ENCODE data around the gene SYTL2.

The SYTL2 gene

DNA sequence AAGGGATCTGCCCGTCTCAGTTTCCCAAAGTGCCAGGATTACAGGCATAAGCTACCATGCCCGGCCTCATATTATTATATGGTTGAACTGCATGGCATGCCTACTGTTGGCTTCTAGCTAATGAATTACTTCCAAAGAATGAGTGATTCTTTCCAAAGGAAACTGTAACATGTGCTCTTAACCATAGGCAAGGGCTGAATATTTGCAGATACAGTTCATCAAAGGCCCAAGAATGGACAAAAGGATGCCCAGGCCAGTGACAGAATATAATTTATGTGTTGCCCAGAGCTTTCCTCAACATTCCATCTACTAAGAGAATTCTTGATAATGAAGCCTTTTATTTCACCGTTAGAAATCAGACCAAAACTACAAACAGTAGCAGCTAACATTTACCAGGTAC is 98.0 kb downstream of the SYTL2 start:
- TF ChIP-seq, protein P1, sequence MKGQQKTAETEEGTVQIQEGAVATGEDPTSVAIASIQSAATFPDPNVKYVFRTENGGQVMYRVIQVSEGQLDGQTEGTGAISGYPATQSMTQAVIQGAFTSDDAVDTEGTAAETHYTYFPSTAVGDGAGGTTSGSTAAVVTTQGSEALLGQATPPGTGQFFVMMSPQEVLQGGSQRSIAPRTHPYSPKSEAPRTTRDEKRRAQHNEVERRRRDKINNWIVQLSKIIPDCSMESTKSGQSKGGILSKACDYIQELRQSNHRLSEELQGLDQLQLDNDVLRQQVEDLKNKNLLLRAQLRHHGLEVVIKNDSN (IDR thresholded peaks at IDR 0.05), result no peak
- TF ChIP-seq EGR1 (IDR thresholded peaks at IDR 0.05) (no peak), EP300 (IDR thresholded peaks at IDR 0.05; ENCODE audit: borderline replicate concordance) (no peak), YY1 (IDR thresholded peaks at IDR 0.05; ENCODE audit: low read depth) (no peak), CREB1 (IDR thresholded peaks at IDR 0.05; ENCODE audit: low read depth) (no peak), FOXM1 (IDR thresholded peaks at IDR 0.05; ENCODE audit: borderline replicate concordance, low read depth) (no peak), TCF12 (IDR thresholded peaks at IDR 0.05; ENCODE audit: low read depth) (no peak), ZBTB7A (IDR thresholded peaks at IDR 0.05; ENCODE audit: low read depth) (no peak), TEAD4 (IDR thresholded peaks at IDR 0.05) (no peak), TAF1 (IDR thresholded peaks at IDR 0.05; ENCODE audit: low read depth) (no peak), RAD21 (IDR thresholded peaks at IDR 0.05; ENCODE audit: low read depth) (no peak), NFIC (IDR thresholded peaks at IDR 0.05) (no peak), CEBPB (IDR thresholded peaks at IDR 0.05) (no peak)
- TF ChIP-seq, protein P2, sequence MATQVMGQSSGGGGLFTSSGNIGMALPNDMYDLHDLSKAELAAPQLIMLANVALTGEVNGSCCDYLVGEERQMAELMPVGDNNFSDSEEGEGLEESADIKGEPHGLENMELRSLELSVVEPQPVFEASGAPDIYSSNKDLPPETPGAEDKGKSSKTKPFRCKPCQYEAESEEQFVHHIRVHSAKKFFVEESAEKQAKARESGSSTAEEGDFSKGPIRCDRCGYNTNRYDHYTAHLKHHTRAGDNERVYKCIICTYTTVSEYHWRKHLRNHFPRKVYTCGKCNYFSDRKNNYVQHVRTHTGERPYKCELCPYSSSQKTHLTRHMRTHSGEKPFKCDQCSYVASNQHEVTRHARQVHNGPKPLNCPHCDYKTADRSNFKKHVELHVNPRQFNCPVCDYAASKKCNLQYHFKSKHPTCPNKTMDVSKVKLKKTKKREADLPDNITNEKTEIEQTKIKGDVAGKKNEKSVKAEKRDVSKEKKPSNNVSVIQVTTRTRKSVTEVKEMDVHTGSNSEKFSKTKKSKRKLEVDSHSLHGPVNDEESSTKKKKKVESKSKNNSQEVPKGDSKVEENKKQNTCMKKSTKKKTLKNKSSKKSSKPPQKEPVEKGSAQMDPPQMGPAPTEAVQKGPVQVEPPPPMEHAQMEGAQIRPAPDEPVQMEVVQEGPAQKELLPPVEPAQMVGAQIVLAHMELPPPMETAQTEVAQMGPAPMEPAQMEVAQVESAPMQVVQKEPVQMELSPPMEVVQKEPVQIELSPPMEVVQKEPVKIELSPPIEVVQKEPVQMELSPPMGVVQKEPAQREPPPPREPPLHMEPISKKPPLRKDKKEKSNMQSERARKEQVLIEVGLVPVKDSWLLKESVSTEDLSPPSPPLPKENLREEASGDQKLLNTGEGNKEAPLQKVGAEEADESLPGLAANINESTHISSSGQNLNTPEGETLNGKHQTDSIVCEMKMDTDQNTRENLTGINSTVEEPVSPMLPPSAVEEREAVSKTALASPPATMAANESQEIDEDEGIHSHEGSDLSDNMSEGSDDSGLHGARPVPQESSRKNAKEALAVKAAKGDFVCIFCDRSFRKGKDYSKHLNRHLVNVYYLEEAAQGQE (IDR thresholded peaks at IDR 0.05; ENCODE audit: low read depth), result no peak
- TF ChIP-seq, protein P3, sequence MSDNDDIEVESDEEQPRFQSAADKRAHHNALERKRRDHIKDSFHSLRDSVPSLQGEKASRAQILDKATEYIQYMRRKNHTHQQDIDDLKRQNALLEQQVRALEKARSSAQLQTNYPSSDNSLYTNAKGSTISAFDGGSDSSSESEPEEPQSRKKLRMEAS (IDR thresholded peaks at IDR 0.05), result no peak

DNA sequence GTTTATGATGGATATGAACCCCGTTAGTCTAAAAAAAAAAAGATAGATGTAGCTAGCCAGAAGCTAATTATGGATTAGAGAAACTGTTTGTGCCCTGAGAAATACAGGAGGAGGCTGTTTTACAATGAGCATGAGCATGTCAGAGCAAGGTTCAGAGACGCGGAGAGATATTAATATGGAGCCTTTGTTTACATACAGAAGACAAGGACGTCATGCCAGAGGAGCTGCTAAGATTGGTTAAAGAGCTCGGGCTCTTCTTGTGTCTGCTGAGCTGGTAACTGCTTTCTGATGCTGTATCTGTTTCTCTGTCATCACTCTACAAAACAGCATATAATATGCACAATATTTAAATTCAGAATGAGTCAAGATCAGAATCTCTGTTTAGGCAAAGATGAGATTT is 100.0 kb downstream of the SYTL2 start:
- TF ChIP-seq CEBPB (IDR thresholded peaks at IDR 0.05), result no peak

DNA sequence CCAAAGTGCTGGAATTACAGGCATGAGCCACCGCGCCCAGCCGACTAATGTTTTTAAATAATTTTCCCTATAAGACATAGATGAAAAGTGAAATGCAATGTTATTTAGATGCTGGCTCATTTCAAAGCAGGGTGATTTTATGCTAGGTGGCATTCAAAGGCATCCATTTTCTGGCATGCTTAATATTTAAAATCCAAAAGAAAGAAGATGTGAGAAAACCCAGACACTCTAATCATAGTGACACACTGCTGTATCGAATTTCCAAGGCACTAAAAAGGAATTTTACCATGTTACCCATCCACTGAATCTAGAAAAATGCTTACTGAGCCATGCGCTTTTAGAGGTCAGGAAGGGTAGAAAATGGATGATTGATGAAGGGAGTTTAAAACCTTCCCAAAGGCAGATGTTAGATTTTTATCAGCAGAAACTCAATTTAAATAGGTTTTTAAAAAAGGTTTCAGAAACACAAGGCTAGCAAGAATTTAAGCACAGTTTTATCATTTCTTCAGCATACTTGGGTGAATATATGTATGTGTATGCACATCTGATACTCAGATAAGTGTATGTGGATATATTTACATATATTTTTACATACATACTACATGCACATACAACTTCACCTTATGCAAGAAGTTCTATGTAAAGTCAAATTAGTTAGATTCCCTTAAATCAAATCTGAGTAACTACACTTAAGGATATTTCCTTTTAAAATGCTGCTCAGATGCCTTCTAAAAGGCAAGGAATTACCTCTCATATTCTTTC is 100.8 kb downstream of the SYTL2 start:
- no peak for TF ChIP-seq TCF12 (IDR thresholded peaks at IDR 0.05; ENCODE audit: low read depth)
- TF ChIP-seq, protein P3 (IDR thresholded peaks at IDR 0.05), result no peak

DNA sequence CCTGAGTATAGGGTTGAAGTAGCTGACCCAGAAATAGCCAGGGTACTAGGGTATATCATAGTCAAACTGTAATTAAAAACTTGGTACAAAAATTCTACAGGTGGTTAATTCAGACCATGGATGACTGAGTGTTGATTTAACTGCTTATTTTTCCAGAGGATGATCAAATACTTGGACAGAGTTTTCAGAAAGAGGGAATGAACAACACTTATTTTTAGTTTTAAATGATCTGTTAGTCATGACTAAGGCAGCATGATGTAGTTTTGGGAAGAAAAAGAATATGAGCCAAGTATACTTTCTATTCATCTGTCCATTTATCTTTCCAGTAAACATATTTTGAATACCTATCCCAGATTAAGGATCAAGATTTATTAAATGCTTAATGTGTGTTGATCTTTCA is 105.1 kb downstream of the SYTL2 start:
- TF ChIP-seq RAD21 (IDR thresholded peaks at IDR 0.05; ENCODE audit: low read depth), result no peak

DNA sequence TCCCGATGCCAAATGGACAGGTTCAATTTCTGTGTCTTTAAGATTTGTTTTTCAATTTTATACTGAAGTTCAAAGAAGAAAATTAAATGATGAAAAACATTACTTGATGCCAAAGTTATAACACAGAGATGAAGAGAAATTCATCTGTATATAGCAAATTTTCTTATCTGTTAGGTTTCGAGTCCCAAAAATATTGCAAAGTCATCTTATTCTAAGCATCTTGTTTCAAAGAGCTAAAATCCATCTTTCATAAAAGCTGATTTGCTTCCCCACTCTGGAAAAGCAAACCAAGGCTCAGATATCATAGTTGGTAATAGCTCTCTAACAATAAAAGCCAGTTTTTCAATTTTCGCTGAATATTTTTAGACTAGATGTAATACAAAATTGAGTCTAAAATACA is 106.0 kb downstream of the SYTL2 start:
- no peak for TF ChIP-seq EP300 (IDR thresholded peaks at IDR 0.05; ENCODE audit: borderline replicate concordance)

DNA sequence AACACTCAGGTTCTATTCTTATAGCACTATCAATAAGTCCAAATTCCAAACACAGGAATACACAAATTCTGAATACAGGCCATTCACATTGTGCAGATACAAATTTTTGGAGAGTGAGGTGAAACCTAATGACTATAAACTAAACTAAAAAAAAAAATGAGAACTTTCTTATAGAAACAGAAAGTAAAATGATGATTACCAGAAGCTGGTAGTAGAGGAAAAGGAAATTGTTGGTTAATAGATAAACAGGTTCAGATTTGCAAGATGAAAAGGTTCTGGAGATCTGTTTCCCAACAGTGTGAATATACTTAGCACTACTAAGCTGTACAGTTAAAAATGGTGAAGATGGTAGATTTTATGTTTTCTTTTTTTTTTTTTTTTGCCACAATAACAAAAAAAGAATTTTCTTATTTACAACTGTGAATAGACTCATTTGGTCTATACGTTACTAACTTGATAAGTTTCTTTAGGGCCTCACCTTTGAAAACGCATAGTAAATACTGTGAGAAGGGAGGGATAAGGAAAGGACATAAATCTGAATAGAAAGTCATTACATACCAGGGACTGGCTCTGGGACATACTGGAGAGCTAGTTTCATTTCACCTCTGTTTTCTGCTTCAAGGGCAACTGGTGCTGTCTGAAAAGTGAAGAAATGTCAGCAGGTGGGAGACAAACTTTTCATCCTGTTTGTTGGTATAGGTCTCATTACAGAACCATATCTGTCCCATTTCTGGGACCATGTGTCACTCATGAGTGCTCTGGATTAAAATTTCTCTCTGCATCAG is 110.8 kb downstream of the SYTL2 start:
- no peak for TF ChIP-seq FOXM1 (IDR thresholded peaks at IDR 0.05; ENCODE audit: borderline replicate concordance, low read depth)
- no peak for TF ChIP-seq NFIC (IDR thresholded peaks at IDR 0.05)
- TF ChIP-seq, protein P1 (IDR thresholded peaks at IDR 0.05), result no peak
- TF ChIP-seq TCF12 (IDR thresholded peaks at IDR 0.05; ENCODE audit: low read depth), result no peak
- TF ChIP-seq TEAD4 (IDR thresholded peaks at IDR 0.05), result no peak
- TF ChIP-seq ZBTB7A (IDR thresholded peaks at IDR 0.05; ENCODE audit: low read depth), result no peak
- no peak for TF ChIP-seq EGR1 (IDR thresholded peaks at IDR 0.05)
- no peak for TF ChIP-seq EP300 (IDR thresholded peaks at IDR 0.05; ENCODE audit: borderline replicate concordance)
- TF ChIP-seq, protein P2 (IDR thresholded peaks at IDR 0.05; ENCODE audit: low read depth), result no peak
- TF ChIP-seq, protein P3 (IDR thresholded peaks at IDR 0.05), result no peak
- TF ChIP-seq CEBPB (IDR thresholded peaks at IDR 0.05), result no peak
- TF ChIP-seq TAF1 (IDR thresholded peaks at IDR 0.05; ENCODE audit: low read depth), result no peak
- TF ChIP-seq RAD21 (IDR thresholded peaks at IDR 0.05; ENCODE audit: low read depth), result no peak
- TF ChIP-seq CREB1 (IDR thresholded peaks at IDR 0.05; ENCODE audit: low read depth), result no peak
- no peak for TF ChIP-seq YY1 (IDR thresholded peaks at IDR 0.05; ENCODE audit: low read depth)
